ENCODE data around the gene FES.
"Not testable (repeated sequence)": the region's sequence is repeated elsewhere in the genome, so short reads cannot be mapped to it uniquely, and the experiment has no call there.

The FES gene

DNA sequence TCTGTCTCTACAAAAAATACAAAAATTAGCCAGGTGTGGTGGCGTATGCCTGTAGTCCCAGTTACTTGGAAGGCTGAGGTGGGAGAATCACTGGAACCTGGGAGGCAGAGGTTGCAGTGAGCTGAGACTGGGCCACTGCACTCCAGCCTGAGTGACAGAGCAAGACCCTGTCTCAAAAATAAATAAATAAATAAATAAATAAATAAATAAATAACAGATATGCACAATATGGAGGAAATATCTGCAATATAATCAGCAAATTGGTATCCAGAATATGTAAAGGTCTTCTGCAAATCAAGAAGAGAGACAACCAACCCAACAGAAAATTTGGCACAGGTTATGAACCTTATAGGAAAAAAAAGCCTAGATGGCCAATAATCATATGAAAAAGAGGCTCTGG lies 34.9 kb upstream of the FES start:
- H3K4me3 ChIP-seq (ENCODE audit: low read length): not testable (repeated sequence)

DNA sequence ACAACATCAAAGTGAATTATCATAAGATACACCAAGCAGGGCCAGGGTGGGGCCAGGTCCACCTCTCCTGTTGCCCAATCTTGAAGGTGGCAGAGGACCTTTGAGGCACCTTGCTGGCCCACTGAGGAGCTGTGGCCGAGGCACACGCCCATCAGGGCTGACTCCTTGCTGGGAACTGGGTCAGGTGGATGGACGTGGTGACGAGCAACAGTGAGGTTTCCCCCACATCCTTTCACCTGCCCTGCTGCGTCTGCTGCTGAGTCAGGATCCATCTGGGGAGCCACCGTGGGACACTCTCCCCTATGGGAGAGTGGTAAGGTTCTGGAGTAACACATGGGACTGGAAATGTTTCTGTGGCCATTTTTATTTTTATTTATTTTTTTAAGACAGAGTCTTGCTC lies 33.2 kb upstream of the FES start:
- no peak overlapping the region for H3K9ac ChIP-seq (ENCODE audit: low read length)
- no peaks in the 10 kb centered on the region for H3K36me3 ChIP-seq (ENCODE audit: control insufficient read depth, insufficient read depth, low read length)
- no peaks in the 10 kb centered on the region for H3K4me1 ChIP-seq (ENCODE audit: control insufficient read depth, insufficient read depth, low read length)
- H3K4me3 ChIP-seq (ENCODE audit: low read length): no peak overlapping the region
- H3K27ac ChIP-seq (ENCODE audit: low read depth, low read length): no peak overlapping the region
- H3K27me3 ChIP-seq (ENCODE audit: control insufficient read depth, insufficient read depth, low read length): no peaks in the 10 kb centered on the region

More for the DNA sequence above, 34.9 kb upstream of the FES start:
- not testable (repeated sequence) for H3K27me3 ChIP-seq (ENCODE audit: control insufficient read depth, insufficient read depth, low read length); H3K36me3 ChIP-seq (ENCODE audit: control insufficient read depth, insufficient read depth, low read length); H3K27ac ChIP-seq (ENCODE audit: low read depth, low read length); H3K4me1 ChIP-seq (ENCODE audit: control insufficient read depth, insufficient read depth, low read length); H3K9ac ChIP-seq (ENCODE audit: low read length)

DNA sequence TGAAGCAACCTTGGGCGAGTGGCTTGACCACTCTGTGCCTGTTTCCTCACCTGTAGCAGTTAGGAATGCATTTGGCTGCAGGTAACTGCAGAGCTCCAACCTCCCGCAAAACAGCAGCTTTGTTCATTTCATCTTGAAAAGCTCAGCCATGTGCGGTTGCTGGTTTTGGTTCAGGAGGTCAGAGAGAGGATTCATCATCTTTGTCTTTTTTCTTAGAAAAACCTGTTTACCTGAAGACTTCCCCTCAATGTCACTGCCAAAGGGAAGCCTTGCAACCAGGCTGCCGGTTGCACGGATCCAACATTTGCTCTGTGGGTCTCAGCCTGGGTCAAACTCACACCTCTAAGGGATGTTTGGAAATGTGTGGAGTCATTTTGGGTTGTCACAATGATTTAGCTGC lies 32.4 kb upstream of the FES start:
- no peak overlapping the region for H3K27ac ChIP-seq (ENCODE audit: low read depth, low read length)

DNA sequence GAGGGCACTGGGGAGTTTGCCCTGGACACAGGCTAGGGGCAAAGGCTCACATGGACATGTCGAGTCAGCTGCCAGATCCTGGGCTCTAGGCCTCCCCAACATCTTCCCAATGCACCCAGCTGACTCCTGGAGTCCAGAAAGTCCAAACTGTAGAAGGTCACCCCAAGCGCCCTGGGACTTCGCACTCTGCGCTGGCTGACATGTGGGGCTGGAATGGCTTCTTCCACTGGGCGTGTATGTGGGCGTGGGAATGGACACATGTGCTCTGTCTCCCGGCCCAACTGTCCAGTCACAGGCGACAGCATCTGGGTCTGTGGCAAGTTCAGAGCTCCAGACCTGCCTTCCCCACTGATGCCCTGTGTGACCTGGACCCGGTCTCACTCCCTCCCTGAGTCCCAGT lies 29.2 kb upstream of the FES start:
- Histone ChIP-seq H3K36me3 (ENCODE audit: control insufficient read depth, insufficient read depth, low read length) (no peaks in the 10 kb centered on the region), H3K27me3 (ENCODE audit: control insufficient read depth, insufficient read depth, low read length) (no peaks in the 10 kb centered on the region), H3K27ac (ENCODE audit: low read depth, low read length) (no peak overlapping the region), H3K4me3 (ENCODE audit: low read length) (no peak overlapping the region), H3K4me1 (ENCODE audit: control insufficient read depth, insufficient read depth, low read length) (no peaks in the 10 kb centered on the region), H3K9ac (ENCODE audit: low read length) (no peak overlapping the region)

More for the DNA sequence above, 32.4 kb upstream of the FES start:
- Histone ChIP-seq H3K4me1 (ENCODE audit: control insufficient read depth, insufficient read depth, low read length) (no peaks in the 10 kb centered on the region), H3K27me3 (ENCODE audit: control insufficient read depth, insufficient read depth, low read length) (no peaks in the 10 kb centered on the region), H3K36me3 (ENCODE audit: control insufficient read depth, insufficient read depth, low read length) (no peaks in the 10 kb centered on the region), H3K9ac (ENCODE audit: low read length) (no peak overlapping the region), H3K4me3 (ENCODE audit: low read length) (no peak overlapping the region)

DNA sequence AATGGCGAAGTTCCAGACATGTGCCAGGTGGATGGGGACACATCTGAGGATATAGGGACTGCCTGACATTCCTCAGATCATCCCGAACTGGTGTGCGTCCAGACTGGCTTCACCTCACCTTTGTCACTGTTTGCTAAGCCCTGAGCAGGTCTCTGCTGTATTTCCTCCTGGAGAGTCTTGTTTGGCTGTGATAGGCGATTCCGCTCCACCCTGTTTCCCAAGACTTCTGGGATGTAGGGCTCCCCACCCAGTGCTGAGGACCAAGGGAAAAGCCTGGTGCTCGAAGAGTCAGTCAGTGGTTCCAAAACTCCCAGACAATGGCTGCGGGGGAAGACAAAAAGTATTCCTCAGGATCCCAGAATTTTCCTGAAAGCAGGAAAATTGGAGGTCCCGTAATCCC lies 27.0 kb upstream of the FES start:
- Histone ChIP-seq H3K27ac (ENCODE audit: low read depth, low read length) (no peak overlapping the region), H3K36me3 (ENCODE audit: control insufficient read depth, insufficient read depth, low read length) (no peaks in the 10 kb centered on the region), H3K4me1 (ENCODE audit: control insufficient read depth, insufficient read depth, low read length) (no peaks in the 10 kb centered on the region), H3K9ac (ENCODE audit: low read length) (no peak overlapping the region), H3K27me3 (ENCODE audit: control insufficient read depth, insufficient read depth, low read length) (no peaks in the 10 kb centered on the region), H3K4me3 (ENCODE audit: low read length) (no peak overlapping the region)

DNA sequence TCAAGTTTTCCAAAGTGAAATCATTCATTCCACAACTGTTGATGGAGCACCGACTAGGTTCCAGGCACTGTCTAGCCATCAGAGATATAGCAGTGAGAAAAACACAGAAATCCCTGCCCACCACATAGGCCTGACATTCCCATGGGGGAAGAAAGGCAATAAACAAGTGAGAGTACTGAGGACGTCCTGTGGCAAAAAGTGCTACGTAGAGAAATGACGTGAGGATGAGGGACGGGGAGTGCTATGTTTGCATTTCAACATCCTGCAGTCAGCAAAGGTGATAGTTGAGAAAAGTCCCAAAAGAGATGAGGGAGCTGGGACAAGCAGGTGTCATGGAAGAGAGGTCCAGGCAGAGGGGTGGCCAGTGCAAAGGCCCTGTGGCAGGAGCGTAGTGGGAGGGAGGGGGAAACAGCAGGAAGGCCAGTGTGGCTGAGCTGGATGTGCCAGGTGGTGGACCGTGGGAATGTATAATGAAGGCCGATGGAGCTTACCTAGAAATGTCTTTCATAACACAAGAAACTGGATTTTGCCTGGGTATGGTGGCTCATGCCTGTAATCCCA lies 26.3 kb upstream of the FES start:
- H3K36me3 ChIP-seq (ENCODE audit: control insufficient read depth, insufficient read depth, low read length): no peaks in the 10 kb centered on the region
- H3K4me3 ChIP-seq (ENCODE audit: low read length): no peak overlapping the region
- no peak overlapping the region for H3K27ac ChIP-seq (ENCODE audit: low read depth, low read length)
- H3K9ac ChIP-seq (ENCODE audit: low read length): no peak overlapping the region
- no peaks in the 10 kb centered on the region for H3K27me3 ChIP-seq (ENCODE audit: control insufficient read depth, insufficient read depth, low read length)
- H3K4me1 ChIP-seq (ENCODE audit: control insufficient read depth, insufficient read depth, low read length): no peaks in the 10 kb centered on the region

DNA sequence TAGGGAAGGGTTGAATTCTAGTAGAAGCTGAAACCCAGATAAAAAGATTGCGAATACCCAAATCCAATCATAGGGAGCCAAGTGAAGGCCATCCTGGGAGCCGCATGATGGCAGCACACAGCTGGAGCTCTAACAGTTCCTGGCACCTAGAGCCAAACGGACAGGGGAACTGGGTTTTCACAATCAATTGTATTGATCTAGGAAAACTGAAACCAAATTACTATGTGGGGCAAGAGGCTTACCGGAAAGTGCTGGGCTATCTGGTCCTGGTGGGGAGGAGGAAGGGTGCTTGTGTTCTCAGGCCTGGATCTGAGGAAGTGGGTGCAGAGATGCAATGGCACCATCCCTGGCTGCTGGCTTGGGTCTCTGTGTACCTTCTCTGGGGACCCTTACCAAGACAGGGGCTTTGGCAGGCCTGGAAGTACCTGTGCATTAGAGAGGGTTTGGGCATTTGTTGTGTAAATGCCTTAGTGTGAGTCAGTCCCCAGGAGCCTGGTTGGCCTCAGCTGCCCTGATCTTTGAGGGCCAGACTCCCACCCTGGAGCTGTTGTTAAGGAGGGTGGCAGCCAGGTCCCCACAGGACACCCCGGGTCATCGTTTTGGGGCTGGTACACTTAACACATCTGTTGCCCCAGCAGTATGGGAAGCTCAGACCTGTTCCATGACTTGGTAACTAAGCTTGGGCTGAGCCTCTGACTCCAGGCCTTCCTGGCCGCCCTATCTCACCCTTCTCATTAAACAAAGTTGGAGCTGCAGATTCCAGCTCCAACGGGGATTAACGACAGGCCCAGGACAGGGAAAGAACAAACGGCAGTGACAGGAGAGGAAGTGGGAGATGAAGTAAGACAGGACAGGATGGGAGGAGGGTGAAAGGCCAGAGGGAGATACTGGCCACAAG lies 24.8 kb upstream of the FES start:
- Histone ChIP-seq H3K4me1 (ENCODE audit: control insufficient read depth, insufficient read depth, low read length) (no peaks in the 10 kb centered on the region), H3K9ac (ENCODE audit: low read length) (no peak overlapping the region), H3K36me3 (ENCODE audit: control insufficient read depth, insufficient read depth, low read length) (no peaks in the 10 kb centered on the region), H3K27me3 (ENCODE audit: control insufficient read depth, insufficient read depth, low read length) (no peaks in the 10 kb centered on the region), H3K27ac (ENCODE audit: low read depth, low read length) (no peak overlapping the region), H3K4me3 (ENCODE audit: low read length) (no peak overlapping the region)

DNA sequence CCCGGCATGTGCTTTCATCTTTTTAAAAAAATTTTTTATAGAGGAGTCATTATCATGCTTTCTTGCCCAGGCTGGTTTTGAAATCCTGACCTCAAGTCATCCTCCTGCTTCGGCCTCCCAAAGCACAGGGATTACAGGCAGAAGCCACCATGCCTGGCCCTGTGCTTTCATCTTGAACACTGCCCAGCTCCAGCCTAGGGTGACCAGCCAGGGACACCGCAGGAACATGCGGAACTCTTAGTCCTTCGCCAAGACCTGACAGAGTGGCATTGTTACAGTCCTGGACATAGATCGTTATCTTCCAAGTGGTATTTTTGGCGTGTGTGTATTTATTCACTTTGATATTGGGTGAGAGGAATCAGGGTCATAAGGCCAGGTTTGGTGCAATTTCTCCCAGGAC lies 23.9 kb upstream of the FES start:
- no peaks in the 10 kb centered on the region for H3K4me1 ChIP-seq (ENCODE audit: control insufficient read depth, insufficient read depth, low read length)
- no peak overlapping the region for H3K9ac ChIP-seq (ENCODE audit: low read length)
- H3K36me3 ChIP-seq (ENCODE audit: control insufficient read depth, insufficient read depth, low read length): no peaks in the 10 kb centered on the region
- no peak overlapping the region for H3K4me3 ChIP-seq (ENCODE audit: low read length)
- no peaks in the 10 kb centered on the region for H3K27me3 ChIP-seq (ENCODE audit: control insufficient read depth, insufficient read depth, low read length)
- H3K27ac ChIP-seq (ENCODE audit: low read depth, low read length): no peak overlapping the region

DNA sequence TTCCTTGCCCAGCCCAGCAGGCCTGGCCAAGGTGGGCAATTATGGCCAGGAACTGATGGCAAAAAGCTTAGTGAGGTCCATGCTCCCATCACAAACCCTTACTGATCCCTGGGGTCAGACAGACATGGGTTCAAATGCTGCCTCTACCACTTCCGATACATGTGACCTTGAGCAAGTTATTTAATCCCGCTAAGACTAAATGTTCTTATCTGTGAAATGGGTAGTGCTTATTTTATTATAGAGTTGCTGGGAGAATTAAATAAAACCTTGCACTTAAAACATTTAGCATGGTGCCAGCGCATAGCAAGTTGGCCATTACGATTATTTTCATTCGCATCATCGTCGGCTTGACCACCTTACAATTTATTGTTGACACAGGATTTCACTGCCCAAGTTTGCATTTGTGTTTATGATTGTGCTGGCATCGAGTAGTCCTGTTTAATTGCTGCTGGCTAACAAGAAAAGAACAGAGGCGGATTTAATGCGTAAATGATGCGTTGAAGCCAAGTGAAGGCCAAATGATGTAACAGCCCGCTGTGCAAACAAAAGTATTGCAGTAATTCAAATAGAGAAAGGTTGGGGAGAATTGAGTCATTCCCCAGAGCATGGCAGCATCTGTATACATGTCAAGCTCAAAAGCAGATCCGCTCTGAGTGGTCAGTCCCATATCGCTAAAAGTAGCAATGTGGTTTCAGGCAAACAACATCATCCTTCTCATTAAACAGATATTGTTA lies 23.2 kb upstream of the FES start:
- Histone ChIP-seq H3K4me1 (ENCODE audit: control insufficient read depth, insufficient read depth, low read length) (no peaks in the 10 kb centered on the region), H3K9ac (ENCODE audit: low read length) (no peak overlapping the region), H3K36me3 (ENCODE audit: control insufficient read depth, insufficient read depth, low read length) (no peaks in the 10 kb centered on the region), H3K4me3 (ENCODE audit: low read length) (no peak overlapping the region), H3K27me3 (ENCODE audit: control insufficient read depth, insufficient read depth, low read length) (no peaks in the 10 kb centered on the region), H3K27ac (ENCODE audit: low read depth, low read length) (no peak overlapping the region)

DNA sequence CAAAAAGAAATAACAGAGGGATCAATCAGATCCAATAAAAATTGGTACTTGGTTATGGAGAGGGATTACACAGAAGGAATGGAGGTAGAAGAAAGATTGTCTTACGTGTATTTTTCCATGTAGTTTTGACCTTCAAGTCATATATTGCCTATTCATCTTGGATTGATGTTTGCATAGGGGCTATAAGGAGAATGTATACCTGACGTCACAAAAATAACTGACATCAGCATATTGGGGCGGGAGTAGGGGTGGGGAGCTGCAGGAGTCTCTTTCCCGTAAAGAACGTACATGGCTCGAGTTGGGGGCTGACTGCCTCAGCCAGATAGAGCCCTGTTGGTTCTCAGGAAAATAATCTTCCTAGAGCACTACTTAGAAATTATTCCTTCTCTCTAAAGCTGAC lies 21.8 kb upstream of the FES start:
- H3K4me3 ChIP-seq (ENCODE audit: low read length): no peak overlapping the region
- H3K9ac ChIP-seq (ENCODE audit: low read length): no peak overlapping the region
- H3K36me3 ChIP-seq (ENCODE audit: control insufficient read depth, insufficient read depth, low read length): no peaks in the 10 kb centered on the region
- no peak overlapping the region for H3K27ac ChIP-seq (ENCODE audit: low read depth, low read length)
- H3K4me1 ChIP-seq (ENCODE audit: control insufficient read depth, insufficient read depth, low read length): no peaks in the 10 kb centered on the region
- H3K27me3 ChIP-seq (ENCODE audit: control insufficient read depth, insufficient read depth, low read length): no peaks in the 10 kb centered on the region

DNA sequence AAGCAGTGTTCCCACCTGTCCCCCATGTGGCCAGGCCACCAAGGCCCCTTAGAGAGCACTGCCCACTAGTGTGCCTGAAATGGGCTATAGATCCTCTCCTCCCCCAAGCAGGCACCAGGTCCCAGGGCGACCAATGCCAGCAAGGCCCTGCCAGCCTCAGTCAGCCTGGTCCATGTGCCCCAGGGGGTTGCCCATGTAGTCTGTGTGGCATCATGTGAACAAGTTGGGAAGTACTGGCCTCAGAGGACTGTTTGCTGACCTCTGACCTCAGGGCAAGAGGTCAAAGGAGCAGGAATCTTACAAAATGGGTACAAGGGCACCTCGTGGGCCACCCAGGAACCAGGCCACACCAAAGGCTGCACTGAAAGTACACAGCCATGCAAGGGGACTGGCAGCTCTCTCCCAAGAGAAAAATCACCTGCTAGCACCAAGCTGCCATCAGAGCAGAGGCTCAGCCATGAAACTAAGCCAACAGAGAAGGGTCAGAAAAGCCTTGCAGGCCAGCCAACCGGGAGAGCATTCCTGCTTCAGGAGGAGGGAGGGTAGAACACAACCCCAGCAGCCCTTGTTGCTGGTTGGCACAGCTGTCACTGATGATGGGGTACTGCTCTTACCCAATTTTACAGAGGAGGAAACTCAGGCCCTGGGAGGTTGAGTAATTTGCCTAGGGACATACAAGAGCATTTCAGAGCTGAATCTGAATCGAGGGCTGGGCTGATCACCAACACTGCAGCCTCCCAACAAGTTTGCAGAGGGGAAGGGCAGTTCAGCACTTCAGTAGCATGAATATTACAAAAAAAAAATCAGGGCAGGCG lies 21.1 kb upstream of the FES start:
- no peaks in the 10 kb centered on the region for H3K27me3 ChIP-seq (ENCODE audit: control insufficient read depth, insufficient read depth, low read length)
- no peak overlapping the region for H3K9ac ChIP-seq (ENCODE audit: low read length)
- H3K36me3 ChIP-seq (ENCODE audit: control insufficient read depth, insufficient read depth, low read length): no peaks in the 10 kb centered on the region
- H3K4me1 ChIP-seq (ENCODE audit: control insufficient read depth, insufficient read depth, low read length): no peaks in the 10 kb centered on the region
- H3K4me3 ChIP-seq (ENCODE audit: low read length): no peak overlapping the region
- H3K27ac ChIP-seq (ENCODE audit: low read depth, low read length): no peak overlapping the region

DNA sequence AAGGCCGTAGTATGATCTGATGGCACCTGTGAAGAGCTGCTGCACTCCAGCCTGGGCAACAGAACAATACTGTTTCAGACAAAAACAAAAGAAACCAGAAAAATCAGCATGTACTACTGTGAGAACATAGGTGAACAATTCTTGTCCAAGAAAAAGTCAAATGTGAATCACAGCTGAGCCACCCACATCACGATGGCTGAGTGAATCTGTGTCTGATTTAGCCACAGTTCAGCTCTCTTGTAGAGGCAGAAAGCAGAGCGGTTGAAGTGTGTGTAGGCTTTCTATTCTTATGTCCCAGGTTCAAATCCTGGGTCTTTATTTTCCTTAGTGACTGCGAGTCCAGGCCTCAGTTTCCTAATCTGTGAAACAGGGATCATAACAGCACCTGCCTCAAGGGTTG lies 20.3 kb upstream of the FES start:
- Histone ChIP-seq H3K9ac (ENCODE audit: low read length) (no peak overlapping the region), H3K4me1 (ENCODE audit: control insufficient read depth, insufficient read depth, low read length) (no peaks in the 10 kb centered on the region), H3K27ac (ENCODE audit: low read depth, low read length) (no peak overlapping the region), H3K4me3 (ENCODE audit: low read length) (no peak overlapping the region), H3K27me3 (ENCODE audit: control insufficient read depth, insufficient read depth, low read length) (no peaks in the 10 kb centered on the region), H3K36me3 (ENCODE audit: control insufficient read depth, insufficient read depth, low read length) (no peaks in the 10 kb centered on the region)
